GM21360 (cell line): ENCODE data around the gene CDC42EP5.
A peak's percentile ranks its signal among the peaks of the same experiment; 100 is the strongest.
"Not testable (repeated sequence)": the region's sequence is repeated elsewhere in the genome, so short reads cannot be mapped to it uniquely, and the experiment has no call there.

Experiments
- ATAC-seq: cut with Tn5 transposase; IDR thresholded peaks from one replicate; pipeline ENCODE4 v1.9.1; 2021; ENCODE audit warnings: mild to moderate bottlenecking, moderate library complexity; ENCODE audit not compliant: unreplicated experiment

CDC42EP5 gene

DNA sequence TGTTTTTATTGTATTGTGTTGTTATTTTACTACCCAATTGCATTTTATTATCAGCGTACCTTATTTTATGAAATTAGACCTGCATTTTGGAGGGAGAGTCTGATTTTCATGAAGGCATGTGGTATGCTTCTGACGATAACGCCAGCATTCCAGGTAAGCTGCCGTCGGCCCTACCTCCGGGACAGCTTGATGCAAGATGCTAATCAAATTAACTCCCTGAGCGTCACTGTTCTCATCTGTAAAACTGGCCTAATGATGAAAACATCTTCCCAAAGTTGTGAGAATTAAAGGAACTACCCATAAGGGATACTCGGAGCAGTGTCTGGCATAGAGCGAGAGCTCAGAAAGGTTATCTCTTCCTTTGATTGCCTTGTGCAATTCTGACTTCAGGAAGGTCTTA, 16.7 kb upstream of the CDC42EP5 start:
- no peak for ATAC-seq

GRCh38 chr19:54489341-54489740, 16.2 kb upstream of the CDC42EP5 start:
- ATAC-seq, result no peak

GRCh38 chr19:54485851-54486250, 12.8 kb upstream of the CDC42EP5 start:
- ATAC-seq, result no peak

DNA sequence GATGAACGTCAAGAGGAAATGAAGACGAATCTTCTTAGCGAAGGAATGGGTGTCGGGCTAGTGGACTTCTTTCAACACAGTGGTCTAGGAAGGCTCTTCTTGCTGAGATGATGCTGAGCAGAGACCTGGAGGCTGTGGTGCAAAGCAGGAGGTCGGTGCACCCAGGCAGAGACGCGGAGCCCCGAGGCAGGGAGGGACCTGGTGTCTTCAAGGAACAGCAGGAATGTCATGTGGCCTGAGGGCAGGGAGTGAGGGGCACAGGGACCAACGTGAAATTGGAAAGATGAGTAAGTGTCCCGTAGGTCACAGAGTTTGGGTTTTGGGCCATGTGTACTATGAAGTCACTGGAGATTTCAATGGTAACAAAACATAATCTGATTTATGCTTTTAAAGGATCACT, 11.4 kb upstream of the CDC42EP5 start:
- no peak for ATAC-seq

DNA sequence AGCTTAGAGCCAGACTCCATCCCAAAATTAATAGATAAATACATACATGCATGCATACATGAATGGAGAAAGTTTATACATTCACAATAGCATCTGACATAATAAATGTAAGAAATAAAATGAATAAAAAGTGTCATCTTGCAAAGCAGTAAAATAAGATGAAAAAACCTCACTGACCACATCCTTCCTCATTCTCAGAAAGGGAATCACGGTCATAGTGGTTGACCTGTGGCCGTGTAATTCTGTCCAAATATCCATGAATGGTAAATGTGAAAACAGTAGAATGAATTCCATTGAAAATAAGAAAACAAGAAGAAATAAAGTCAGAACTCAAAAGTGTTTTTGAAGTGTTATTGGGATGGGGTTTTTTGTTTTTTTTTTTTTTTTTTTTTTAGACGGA, 9.8 kb upstream of the CDC42EP5 start:
- ATAC-seq, result no peak

DNA sequence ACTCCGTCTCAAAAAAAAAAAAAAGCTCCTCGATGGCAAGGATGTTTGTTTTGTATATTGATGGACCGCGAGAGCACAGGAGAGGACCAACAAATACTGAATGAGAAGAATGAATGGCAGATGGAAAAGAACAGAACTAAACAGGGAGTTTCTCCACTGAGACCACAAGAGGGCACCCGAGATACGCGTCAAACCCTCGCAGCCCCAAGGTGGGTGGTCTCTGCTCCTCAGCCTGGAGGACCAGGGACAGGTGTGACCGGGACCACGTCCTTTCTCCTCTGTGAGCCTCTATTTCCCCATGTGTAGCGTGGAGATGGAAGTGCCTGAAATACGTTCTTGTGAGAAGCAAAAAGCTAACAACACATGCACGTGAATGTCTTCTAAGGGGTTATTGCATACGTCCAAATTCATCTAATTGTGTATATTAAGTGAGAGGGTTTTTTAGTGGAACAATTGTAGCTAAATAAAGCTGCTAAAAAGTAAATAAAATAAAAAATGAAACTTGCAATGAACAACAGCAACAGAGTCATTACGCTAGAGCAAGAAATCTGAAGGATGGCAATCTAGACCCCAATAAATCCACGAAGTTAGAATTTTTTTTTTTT, 8.3 kb upstream of the CDC42EP5 start:
- ATAC-seq, result no peak

- ATAC-seq, result no peak
Measured at GRCh38 chr19:54480051-54480450, 7.0 kb upstream of the CDC42EP5 start.

DNA sequence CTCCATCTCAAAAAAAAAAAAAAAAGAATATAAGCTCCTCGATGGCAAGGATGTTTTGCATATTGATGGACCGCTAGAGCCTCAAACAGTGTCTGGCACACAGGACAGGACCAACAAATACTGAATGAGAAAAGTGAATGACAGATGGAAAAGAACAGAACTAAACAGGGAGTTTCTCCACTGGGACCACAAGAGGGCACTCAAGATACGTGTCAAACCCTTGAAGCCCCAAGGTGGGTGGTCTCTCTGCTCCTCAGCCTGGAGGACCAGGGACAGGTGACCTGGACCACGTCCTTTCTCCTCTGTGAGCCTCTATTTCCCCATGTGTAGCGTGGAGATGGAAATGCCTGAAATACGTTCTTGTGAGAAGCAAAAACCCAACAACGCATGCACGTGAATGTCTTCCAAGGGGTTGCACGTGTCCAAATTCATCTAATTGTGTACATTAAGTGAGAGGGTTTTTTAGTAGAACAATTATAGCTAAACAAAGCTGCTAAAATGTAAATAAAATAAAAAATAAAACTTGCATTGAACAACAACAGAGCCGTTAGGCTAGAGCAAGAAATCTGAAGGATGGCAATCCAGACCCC, 5.7 kb upstream of the CDC42EP5 start:
- no peak for ATAC-seq

DNA sequence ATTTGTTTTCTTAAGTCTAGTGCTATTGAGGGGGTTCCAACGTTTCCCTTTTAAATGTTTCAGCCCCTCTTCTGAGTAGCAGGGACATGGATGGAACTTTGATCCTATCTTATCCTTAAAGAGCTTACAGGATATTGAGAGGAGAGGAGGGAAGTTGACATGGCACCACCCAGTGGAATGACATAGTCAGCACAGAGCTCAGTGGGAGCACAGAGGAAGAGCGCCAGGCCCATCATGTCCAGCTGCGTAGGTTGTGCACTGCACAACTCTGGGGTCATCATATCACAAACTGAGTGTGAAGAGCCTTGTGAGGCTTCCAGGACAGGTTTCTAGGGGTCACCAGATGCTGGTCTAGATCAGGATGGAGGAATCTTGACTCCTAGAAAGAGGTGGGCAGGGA, 4.6 kb upstream of the CDC42EP5 start:
- no peak for ATAC-seq

GRCh38 chr19:54475706-54476105, 2.6 kb upstream of the CDC42EP5 start:
- ATAC-seq, result no peak

DNA sequence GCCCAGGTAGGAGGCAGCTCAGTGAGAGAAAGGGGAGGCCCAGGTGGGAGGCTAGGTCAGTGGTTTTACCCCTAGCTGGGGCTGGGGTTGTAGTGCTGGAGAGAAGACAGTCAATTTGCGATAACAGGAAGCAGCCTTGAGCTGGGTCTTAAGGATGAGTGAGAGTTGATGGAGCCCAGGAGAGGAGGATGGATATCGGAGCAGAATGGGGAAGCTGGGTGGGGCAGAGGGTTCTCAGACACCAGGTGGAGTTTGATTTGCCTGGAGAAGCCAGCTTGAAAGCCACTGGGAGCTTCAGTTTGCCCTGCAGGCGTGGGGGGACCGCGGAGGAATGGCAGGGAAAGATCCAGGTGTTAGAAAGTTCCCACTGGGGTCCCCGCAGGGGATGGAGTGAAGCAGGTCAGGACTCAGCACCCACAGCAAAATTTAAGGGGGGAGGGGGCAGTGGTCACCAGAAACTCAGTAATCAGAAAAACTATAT, 836 bp upstream of the CDC42EP5 start:
- no peak for ATAC-seq

DNA sequence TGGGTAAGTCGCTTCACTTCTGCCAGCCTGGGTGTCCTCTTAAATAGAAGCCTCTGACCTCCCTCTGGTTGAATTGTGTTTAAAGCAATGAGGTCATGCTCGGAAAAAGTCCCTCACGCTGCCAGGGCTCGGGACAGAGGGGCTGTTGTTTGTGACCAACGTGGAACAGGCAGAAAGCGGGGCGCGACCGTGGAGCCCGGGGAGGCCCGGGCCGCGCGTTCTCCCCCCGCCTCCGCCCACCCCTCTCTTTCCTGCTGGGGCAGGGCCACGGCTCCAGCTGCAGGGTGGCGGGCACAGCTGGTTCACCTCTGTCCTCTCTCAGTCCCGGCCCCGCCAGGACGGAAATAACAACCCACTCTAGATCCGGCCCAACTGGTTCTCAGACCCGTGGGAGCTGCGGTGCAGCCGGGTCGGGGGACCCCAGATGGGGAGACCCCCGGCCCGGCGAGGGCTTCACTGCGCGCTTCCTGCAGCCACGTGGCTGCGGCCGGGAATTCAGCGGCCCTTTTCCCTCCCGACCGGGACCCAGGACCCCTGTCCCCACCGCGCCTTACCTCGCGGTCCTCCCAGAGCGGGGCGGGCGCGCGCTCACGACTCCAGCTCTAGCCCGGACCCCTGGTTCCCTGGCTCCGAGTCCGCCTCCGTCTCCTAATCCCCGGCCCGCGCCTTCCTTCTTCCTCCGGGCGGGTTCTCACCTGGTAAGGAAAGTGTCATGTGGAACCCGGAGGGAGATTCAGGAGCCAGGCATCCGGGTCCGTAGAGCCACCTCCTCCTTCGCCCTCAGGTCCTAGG, 1.9 kb downstream of the CDC42EP5 start:
- ATAC-seq, result no peak

- no peak for ATAC-seq
Measured at GRCh38 chr19:54470276-54470887, 2.7 kb downstream of the CDC42EP5 start.

DNA sequence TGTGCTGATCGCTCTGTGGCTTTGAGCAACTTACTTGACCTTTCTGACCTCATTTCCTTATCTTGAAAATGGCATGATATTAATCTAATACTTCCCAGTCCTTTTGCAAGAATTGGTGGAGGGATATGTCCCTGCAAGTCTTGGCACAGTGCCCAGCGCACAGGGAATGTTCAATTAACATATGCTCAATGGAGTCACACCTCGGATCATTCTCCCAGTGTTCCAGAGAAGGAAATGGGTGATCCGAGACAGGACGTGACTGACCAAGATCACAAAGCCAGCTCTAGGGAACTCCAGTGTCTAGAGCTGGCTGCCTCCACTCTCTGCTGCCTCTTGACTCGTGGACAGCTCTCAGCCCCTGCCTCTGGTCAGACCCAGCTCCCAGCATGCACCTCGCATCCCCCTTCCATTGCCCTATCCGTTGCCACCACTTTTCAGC, 3.6 kb downstream of the CDC42EP5 start:
- no peak for ATAC-seq

- not testable (repeated sequence) for ATAC-seq
Measured at GRCh38 chr19:54466110-54466480, 7.0 kb downstream of the CDC42EP5 start.

- no peak for ATAC-seq
Measured at GRCh38 chr19:54465426-54466109, 7.5 kb downstream of the CDC42EP5 start.

- ATAC-seq, result peak; percentile 34
Measured at GRCh38 chr19:54464630-54465425, 8.3 kb downstream of the CDC42EP5 start.

- peak; percentile 38 for ATAC-seq
Measured at GRCh38 chr19:54464044-54464629, 9.0 kb downstream of the CDC42EP5 start.

GRCh38 chr19:54463531-54464043, 9.5 kb downstream of the CDC42EP5 start, which contains the start of gene LENG9:
TSS of gene LENG9 (minus strand) at chr19:54463778. CDS start at chr19:54463526, 252 bp downstream.
- ATAC-seq, result peak; percentile 60
